Fibroblast of upper back skin (primary cell): Measurements from ENCODE around the gene KDM4C.
A peak's percentile ranks its signal among the peaks of the same experiment; 100 is the strongest.

ENCODE experiments used
- DNase-seq: peaks from one replicate; pipeline ENCODE4 v3.0.0-alpha.2; 2013

The KDM4C gene

DNA sequence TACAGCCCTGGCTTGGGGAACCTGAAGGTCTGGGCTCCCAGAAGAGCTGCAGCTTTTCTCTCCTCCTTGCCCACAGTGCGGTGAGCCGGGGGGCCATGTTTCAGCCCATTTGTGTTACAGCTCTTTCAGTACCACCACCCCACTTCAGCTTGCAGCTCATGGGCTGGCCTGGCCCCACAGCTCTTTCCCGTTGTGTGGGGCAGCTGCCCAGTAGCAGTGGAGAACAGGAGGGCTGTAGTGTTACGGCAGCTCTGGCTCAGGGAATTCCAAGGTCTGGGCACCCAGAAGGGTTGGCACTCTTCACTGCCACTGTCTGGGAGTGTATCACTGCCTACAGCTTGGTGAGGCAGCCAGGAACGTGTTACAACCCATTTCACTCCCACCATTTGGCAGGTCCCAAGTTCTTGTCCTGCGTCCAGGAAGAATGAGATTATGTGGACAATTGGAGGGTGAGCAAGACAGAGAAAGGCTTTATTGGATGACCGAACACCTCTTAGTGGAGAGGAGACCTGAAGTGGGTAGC, 390.5 kb downstream of the KDM4C start:
- DNase-seq: no peak

DNA sequence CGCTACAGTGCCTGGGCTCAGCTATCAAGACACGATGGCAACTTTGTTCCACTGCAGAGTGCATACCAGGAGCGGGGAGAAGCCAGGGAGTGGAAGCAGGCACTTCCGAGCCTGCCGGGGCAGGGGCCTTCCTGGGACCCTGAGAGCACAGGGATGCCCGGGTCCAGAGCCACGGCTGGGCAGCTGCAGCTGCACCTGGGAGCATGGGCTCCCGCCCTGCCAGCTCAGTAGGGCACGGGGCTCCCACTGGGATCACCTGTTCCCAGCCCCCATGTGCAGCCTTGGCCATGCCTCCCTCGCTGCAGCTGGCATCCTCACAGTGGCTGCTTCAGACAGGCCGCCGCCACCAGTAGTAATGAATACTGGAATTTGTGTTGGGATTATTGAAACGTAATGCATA, 391.5 kb downstream of the KDM4C start:
- no peak for DNase-seq

DNA sequence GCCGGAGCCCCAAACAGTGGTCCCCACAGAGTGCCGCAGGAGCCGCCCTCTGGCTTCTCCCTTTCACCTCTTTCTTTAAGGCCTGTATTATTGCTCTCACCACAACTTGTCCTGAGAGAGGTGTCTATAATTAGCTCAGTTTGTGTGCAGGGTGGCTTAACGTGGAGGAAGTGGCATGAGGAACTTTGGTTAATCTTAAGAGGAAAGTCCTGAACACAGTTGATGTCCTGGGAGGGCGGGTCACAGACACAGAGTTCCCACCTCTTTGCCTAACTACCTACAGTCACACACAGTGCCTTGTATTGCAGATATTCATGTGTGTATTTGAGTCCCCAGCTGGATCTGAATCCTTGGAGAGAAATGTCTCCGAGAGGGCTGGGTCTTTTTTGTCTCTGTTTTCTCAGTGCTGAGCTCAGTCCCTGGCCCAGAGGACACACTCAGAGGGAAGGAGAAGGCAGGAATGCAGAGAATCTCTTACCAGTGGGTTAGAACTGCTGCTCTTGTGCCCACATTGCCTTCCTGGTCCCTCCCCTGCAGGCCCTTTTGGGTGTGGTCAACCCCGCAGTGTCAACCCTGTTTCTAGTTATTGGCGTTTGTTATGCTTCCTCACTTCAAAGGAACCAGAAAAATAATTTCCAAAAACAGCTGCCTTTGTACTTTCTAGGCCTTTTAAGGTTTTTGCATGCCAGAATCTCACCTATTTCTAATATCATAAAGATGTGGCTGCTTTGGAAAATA, 392.5 kb downstream of the KDM4C start:
- no peak for DNase-seq

DNA sequence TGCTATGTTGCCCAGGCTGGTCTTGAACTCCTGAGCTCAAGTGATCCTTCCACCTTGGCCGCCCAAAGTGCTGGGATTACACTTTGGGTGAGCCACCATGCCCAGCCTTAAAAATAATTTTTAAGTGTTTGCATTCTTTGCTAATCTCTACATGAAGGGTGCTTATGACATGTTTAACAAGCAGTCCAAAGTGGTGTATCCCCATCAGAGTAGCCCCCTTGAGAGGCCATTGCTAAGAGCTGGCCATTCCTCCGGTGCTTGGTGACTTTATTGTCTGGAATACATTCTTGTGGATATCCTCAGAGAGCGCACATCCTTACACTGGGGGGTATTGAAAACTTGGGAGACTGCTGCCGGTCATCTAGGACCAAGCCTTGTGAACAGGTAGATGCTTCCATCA, 395.4 kb downstream of the KDM4C start:
- DNase-seq: no peak

DNA sequence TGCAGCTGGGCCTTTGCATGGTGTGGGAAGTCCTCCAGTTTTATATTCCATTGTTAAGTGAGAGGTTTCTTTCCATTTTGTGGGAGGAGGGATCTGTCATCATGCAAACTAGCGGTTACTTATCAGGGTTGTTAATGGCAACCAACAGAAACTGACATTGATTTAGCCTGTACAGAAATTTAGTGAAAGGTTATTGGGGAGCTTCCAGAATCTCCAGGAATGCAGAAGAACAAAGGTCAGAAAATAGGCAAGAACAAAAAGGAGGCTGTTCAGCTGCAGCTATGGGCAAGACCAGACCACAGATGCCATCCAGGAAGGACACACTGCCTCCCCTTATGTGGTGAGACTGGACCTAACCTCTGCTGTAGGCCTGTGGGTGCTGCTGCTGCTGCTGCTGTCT, 395.8 kb downstream of the KDM4C start:
- peak; percentile 23 for DNase-seq

DNA sequence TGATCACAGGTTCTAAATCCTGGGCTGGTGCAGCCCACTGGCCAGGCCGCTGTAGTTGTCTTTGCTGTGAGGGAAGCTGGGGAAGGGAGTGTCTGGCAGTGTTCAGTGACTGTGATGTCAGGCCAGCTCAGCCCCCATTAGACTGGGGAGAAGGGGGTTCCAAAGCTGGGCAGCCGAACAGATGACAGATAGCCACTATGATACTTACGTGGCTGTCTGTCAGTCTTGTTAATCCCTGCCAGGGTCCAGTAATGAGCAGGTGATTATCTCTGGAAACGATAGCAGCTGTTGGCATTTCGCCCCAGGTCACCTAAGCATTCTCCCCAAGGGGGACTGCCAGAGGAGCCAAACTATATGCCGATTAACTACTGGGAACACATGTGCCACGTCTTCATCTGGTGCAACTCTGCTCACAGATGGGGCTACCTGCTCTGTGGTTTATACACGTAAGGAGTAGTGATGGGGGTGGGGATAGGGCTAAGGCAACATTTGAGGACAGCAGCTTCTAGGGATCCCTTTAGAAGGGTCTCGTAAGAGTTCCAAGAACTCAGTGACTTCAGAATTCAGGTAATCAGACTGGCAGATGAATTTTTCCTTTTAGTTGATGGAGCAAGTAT, 396.3 kb downstream of the KDM4C start:
- DNase-seq: no peak

DNA sequence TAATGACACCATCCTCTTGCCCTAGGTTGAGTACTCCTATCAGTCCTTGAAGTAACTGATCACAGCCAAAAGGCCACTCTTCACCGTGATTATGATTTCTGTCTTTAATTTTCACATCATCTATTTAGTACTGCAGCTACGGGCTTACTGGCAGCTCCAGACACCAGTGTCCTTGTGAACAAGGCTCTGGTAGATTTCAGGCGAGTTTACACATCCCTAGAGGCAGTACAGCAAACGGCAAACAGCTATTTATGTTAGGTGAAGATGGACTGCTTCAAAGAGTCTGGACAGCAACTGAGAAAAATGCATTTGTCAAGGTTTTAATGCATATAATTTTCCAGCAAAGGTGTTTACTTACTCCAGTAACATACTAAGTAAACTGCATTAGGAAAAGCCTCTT, 396.9 kb downstream of the KDM4C start:
- no peak for DNase-seq

DNA sequence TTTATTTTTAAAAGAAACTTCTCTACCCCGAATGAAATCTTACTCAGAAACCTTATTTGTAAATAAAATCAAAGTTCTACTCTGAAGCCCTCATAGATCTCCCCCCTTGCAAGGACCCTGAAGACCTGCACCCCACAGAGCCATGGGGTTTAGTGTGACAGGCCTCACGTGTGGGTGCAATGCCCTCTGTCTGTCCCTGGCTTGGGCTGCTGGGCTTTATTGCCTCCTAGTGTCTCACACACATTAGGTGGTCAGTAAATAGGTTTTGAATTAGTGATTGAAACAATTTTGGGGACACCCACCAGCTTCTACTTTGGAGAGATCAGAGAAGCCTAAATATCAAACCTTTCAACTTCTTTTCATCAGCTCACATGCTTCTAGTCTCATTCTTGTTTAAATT, 403.7 kb downstream of the KDM4C start:
- DNase-seq: no peak

DNA sequence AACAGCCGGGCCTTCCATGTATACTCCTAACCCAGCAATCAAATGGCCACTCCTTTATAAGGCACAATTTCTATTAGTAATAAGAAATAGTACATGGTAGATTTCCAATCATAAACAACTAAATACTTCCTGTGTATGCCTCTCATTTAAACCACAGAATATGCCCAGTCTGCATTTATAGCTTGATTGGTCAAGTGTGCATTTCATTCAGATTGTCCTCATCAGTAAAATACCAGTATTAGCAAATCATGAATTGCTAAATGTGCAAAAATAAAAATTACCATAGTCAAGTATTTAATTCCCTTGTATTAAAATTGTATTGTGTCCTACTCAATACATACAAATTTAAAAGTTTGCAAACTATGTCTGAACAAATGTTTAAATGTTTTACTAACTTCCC, 406.2 kb downstream of the KDM4C start:
- DNase-seq: no peak

DNA sequence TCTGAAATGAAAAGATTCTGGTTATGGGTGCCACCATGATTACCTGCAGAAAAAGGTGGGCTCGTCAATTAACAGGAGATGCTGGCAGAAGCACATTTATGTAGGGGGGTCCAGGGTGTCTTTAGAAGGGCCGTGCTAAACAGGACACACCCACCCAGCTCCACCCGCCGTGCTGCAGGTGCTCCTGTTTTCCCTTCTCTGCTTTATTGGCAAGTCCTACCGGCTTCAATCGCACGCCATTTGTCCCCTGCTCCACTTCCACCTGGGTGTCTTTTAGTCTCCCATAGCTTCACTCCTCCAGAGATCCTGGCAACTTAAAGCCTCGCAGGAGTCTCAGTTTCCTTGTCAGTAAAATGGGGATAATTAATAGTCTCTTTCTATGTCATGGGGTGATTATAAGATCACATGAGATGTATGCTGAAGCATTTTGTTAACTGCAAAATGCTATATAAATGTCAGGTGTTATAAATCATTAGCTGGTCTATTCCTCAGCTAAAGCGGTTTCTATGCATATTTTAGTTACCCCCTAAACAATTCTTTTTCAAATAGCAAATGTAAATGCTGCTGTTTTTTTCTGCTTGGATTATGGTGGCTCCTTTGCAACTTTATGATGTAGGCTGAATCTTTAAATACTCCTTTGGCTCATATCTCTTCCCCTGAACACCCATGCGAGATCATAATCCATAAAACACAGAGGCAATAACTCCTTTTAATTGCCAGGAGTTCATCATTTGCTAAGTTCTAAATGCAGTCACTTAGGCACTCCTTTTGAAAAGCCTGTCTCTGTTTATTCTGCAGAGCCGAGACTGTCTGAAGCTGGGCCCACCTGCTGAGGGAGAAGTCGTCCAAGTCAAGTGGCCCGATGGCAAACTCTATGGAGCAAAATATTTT, 406.9 kb downstream of the KDM4C start:
- no peak for DNase-seq

DNA sequence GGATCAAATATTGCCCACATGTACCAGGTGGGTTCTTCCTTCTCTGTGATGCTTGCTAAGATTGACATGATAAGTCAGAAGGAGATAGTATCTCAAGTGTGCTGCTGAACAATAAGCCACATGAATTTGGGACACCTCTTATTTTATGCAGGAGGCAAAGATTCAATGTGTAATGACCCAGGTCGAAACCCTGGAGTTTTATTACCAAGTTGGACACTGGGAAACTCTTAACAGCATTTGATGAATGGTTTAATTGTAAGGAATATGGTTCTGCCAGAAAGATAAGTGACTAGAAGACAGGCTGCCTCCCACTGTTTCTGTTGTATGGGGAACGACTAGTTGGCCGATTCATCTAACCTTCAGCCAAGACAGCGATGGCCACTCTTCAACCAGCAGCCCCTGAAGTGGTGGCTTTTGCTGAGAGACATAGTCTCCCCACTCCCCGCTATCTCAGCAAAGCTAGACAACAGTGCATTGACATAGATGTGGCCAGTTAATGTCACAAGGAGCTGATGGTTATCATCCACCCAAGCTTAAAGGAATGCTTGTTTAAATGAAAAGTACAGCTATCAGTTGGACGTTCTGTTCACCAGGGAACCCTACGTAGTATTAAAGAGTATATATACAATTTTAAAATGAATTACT, 407.7 kb downstream of the KDM4C start:
- no peak for DNase-seq

DNA sequence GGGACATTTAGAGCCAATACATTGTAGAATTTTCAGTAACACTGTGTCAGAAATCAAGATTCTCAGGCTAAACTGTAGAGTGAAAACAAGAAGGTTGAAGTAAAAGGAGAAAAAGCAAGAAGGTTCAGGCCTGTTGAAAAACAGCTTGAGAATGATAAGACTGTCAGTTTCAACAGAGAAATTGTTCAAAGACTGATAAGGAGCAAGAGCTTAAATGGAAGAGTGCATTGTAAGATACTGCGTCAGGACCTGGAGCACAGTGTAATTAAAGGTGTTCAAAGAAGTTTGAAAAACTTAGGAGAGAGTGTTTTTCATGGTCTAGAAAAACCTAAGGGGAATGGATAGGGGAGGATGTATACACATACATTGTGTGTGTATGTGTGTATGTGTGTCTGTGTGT, 408.3 kb downstream of the KDM4C start:
- no peak for DNase-seq

DNA sequence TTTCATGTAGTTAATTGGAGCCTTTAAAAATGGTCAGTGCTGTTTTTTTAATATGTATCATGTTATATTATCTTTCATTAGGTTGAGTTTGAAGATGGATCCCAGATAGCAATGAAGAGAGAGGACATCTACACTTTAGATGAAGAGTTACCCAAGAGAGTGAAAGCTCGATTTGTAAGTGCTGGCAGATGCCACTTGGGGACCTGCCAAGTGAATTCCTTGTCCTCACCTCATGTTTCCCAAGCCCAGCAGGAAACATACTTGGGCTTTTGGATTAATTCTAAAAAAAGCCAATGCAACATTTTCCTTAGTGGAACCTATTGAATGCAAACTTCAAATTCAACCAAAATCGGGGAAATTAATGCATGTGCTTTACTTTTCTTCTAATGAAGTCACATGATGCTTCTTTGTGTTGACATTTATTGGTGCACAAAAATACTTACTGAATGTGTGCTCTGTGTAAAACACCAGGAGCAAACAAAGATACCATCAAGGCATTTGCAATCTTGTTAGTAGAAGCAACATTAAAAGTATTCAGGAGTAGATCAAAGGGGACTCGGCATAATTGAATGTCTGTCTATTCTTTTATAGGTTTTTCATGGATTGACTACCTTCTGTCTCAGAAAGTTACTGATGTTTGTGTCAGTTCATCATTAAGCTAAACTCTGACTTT, 412.1 kb downstream of the KDM4C start:
- peak; percentile 47 for DNase-seq

DNA sequence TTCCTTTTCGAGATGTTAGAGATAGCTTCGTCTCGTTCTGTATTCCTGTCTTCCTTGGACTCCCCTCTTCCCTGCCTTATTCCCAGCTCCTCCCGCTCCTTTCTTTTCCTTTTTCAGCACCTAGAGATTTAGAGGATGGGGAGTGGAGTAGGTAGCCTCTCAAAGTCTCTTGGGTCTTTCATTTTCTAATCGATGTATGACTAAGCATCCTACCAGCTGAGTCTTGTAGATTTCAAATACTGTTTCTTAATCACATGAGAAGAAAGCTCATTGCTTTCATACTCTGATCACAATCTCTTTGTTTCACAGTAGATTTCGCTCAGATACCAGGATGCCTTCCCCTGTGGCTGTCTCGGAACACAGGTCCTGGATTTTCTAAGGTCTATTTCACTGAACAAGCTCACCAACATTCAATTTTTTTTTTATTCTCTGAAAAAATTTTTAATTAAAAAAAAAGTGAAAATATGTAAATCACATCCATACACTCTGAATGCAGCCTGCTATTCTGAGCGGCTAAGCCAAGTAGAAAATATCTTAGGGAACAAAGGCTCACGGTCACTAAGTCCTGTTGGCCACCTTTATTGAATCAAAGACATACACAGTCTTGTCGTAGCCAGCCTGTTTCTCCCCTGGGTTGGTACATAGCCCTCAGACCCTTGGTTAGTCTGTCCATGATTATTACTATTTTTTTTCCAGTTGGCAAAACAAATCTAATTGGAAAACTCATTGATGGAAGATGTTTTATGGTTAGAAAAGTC, 413.8 kb downstream of the KDM4C start:
- no peak for DNase-seq

DNA sequence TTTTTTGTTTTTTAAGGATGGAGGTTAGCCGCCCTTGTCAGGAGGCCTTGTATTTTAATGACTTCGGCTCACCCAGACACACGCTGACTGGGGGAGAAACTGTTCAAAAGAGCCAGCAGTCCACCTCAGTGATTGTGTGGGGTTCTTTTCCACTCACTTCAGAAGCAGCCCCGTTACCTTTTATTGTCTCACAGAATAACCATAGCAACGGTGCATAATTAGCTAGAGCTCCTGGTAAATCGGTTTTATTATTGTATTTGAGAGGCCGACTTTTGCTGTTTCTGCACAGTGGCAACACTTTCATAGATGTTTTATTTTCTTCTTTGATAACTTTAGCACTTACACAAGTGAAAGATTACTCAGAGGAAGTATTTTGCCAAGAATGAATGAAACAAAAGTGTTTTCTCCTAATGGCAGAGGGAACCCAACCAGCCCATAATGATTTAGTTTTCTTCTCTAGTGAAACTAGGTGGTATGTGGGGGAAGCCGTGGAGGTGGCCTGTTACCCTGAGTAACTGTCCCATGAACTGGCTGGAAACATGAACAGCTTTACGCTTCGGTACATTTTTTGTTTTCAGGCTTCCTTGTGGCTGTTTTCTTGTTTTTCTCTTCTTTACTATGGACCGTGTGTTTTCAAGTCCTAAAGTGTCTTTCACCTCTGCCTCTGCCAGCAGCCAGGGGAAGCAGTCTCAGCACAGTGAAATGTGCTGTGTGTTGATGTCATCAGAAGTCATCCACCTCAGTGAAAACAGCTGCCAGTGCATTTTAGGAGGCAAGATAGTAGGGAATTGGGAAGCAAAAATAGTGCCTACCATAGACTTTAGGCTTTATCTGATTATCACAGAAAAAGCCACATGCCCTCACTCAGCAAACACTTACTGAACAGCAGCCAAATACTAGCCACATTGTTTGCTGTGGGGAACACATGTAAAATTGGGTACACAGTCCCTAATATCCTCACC, 414.7 kb downstream of the KDM4C start:
- peak; percentile 18 for DNase-seq

DNA sequence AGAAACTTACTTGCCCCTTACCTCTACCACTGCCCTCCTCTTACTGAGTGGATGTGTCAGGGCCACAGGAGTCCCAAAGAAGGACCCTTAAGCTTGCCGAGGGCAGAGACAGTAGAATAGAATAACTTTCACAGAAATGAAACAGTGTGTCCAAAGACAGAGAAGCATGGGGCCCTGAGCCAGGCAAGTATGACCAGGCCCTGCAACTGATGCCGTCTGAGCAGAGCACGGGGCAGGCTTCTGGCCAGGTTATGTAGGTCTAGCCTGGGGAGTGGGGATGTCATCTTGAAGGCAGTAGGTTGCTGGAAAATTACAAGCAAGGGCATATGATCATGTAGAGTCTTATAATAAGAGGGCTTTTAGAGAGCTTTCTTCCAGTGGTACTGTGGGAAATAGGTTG, 415.4 kb downstream of the KDM4C start:
- DNase-seq: no peak

DNA sequence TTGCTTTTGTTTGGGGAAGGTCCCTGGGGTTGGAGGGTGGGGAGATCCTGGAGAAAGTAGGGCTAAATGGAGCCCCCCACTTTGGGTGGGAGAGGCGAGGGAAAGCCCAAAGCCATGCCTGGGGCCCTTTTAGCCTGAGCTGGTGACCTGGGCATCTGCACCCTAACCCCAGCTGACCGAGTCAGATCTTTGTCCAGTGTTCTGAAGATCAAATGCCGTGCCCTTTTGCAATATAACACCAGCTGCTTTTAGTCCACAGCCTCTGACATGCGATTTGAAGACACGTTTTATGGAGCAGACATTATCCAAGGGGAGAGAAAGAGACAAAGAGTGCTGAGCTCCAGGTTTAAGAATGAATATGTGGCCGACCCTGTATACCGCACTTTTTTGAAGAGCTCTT, 416.5 kb downstream of the KDM4C start:
- no peak for DNase-seq

DNA sequence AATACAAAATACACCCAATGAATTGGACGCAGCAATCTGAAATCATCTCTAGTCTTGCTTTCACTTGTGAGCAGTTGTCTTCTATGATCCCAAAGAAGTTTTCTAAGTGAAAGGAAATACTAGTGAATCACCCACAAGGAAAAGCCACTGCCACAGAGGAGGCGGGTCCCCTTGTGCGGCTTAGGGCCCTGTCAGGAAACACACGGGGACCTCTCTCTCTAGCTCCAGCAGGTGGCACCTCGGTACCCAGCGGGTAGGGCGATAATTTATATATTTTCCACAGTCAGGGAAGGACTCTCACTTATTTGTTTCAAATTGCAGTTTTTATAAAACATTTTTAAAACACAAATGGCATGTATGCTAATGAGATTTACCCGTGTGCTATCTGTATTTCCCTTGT, 417.1 kb downstream of the KDM4C start:
- no peak for DNase-seq

DNA sequence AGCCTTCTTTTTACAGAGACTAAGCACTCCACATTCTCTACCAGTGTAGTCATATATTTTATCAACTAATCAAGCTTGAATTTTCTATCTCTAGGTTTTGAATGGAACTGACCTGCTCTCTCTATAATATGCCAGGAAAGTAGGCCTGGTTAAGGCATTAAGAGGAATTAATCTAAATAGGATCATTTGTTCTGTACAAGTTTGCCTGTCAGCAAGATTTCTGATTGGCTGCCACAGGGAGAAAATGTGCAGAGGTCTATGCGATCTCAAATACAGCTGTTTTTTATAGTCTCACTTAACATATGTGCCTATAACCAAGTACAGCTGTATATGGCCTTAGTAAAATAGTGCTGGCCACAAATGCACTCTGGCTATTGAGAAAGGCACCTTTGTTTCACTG, 418.8 kb downstream of the KDM4C start:
- peak; percentile 38 for DNase-seq

DNA sequence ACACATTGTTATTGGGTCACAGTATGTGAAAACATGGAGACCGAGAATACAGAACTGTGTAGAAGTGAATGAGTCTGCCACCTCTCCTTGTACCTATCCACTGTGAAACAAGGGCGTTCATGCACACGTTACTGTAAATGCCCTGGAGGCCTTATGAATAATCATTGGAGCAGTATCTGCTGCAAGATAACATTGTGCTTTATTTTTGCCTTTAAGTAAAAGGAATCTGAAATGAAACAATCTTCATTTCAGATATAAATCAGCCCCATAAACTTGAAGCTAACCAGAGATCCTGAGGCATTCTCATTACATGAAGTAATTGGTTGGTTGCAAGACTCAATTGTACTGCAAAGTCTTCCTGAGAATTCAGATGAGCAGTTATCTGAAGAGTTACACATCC, 419.6 kb downstream of the KDM4C start:
- no peak for DNase-seq

DNA sequence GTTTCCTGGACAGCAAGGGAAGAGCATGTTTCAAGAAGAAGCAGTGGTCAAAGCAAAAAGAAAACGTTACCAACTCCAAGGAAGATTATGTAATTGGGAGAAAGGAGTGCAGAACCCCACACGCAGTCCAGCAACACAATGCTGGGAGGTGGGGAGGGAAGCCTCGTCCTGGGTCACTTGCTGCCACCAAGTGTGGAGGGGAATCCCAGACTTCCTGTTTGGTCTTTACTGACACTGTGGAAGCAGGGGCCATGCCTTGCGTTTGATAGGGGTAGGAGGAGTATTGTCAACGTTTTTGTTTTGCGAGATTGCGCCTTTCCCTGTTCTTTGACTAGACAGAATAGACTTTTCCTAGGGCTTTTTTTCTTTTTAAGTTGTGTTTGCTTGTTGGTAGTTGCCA, 421.0 kb downstream of the KDM4C start:
- no peak for DNase-seq
